Hippocampal formation (tissue), 2 donors: ENCODE data around the gene MUSK.
"Not testable (repeated sequence)": the region's sequence is repeated elsewhere in the genome, so short reads cannot be mapped to it uniquely, and the experiment has no call there.

ENCODE experiments used
- DNase-seq, 2 donors: peaks; one replicate each; lab custom pipeline; 2025; lab: John Stamatoyannopoulos, UW

Gene MUSK

GRCh38 chr9:110695846-110696245 is 27.3 kb downstream of the MUSK start:
- not testable (repeated sequence) for DNase-seq

GRCh38 chr9:110700953-110701352 is 32.4 kb downstream of the MUSK start:
- DNase-seq, result no peak

GRCh38 chr9:110703669-110704068 is 35.1 kb downstream of the MUSK start:
- DNase-seq, result no peak

GRCh38 chr9:110707419-110707818 is 38.8 kb downstream of the MUSK start:
- DNase-seq, result no peak

GRCh38 chr9:110710420-110710819 is 41.8 kb downstream of the MUSK start:
- no peak for DNase-seq

- no peak for DNase-seq
These were observed 44.4 kb downstream of the MUSK start for GRCh38 chr9:110712955-110713354.

GRCh38 chr9:110714314-110714713 is 45.7 kb downstream of the MUSK start:
- no peak for DNase-seq

GRCh38 chr9:110728058-110728457 is 59.5 kb downstream of the MUSK start:
- DNase-seq, result no peak

GRCh38 chr9:110729641-110730040 is 61.0 kb downstream of the MUSK start:
- no peak for DNase-seq

GRCh38 chr9:110731437-110732028 is 62.9 kb downstream of the MUSK start:
- DNase-seq, result no peak

GRCh38 chr9:110738982-110739381 is 70.4 kb downstream of the MUSK start:
- DNase-seq, result no peak

- DNase-seq, result peak in 1 of 2 donors; percentile 24
These were observed 74.3 kb downstream of the MUSK start for GRCh38 chr9:110742741-110743371.

GRCh38 chr9:110744715-110745384 is 76.3 kb downstream of the MUSK start:
- DNase-seq, result no peak

- DNase-seq, result no peak
These were observed 77.1 kb downstream of the MUSK start for GRCh38 chr9:110745676-110746075.

- no peak for DNase-seq
These were observed 77.8 kb downstream of the MUSK start for GRCh38 chr9:110746211-110746930.

- DNase-seq, result no peak
These were observed 79.8 kb downstream of the MUSK start for GRCh38 chr9:110748251-110748893.

GRCh38 chr9:110750272-110750671 is 81.7 kb downstream of the MUSK start:
- no peak for DNase-seq

- DNase-seq, result no peak
These were observed 83.4 kb downstream of the MUSK start for GRCh38 chr9:110751971-110752370.

- DNase-seq, result no peak
These were observed 84.2 kb downstream of the MUSK start for GRCh38 chr9:110752766-110753165.

GRCh38 chr9:110753731-110754231 is 85.2 kb downstream of the MUSK start:
- no peak for DNase-seq

GRCh38 chr9:110755179-110755578 is 86.6 kb downstream of the MUSK start:
- DNase-seq, result no peak

GRCh38 chr9:110758201-110758600 is 89.6 kb downstream of the MUSK start:
- no peak for DNase-seq
